Left kidney (tissue), 2 donors: ENCODE measurements around the gene NELFA. TPM values are rescaled to one million over a fixed set of nuclear protein-coding genes. Genes with fewer than 3 reads are reported as not detected.
"Not testable (repeated sequence)": the region's sequence is repeated elsewhere in the genome, so short reads cannot be mapped to it uniquely, and the experiment has no call there.

Experiments used
- DNase-seq: peaks from one replicate; pipeline ENCODE4 v3.0.0-alpha.2; 2013
- polyA plus RNA-seq: library from polyadenylated mRNA; unstranded; fragments of 120-200 nt; gene quantifications from one replicate; pipeline ENCODE4 v1.2.1, GENCODE V29; 2013; ENCODE audit not compliant: insufficient read length

The NELFA gene
- polyA plus RNA-seq, 1 donor = 29.7 TPM

- DNase-seq = peak; percentile 66
These were observed 32.7 kb upstream of the NELFA start for GRCh38 chr4:2041239-2042130.

GRCh38 chr4:2040391-2041238 lies 31.8 kb upstream of the NELFA start:
- DNase-seq = no peak

- DNase-seq = no peak
These were observed 28.1 kb upstream of the NELFA start for GRCh38 chr4:2036866-2037265.

- no peak for DNase-seq
These were observed 27.6 kb upstream of the NELFA start for GRCh38 chr4:2036327-2036726.

GRCh38 chr4:2031161-2031560 lies 22.4 kb upstream of the NELFA start:
- not testable (repeated sequence) for DNase-seq

GRCh38 chr4:2027120-2027519 lies 18.3 kb upstream of the NELFA start:
- DNase-seq = not testable (repeated sequence)

GRCh38 chr4:2025817-2026216 lies 17.0 kb upstream of the NELFA start:
- DNase-seq = no peak

- DNase-seq = no peak
These were observed 15.9 kb upstream of the NELFA start for GRCh38 chr4:2024683-2025082.

GRCh38 chr4:2021358-2022018 lies 12.7 kb upstream of the NELFA start:
- not testable (repeated sequence) for DNase-seq

GRCh38 chr4:2015008-2015407 lies 6.2 kb upstream of the NELFA start:
- DNase-seq = no peak

GRCh38 chr4:2011583-2011982 lies 2.8 kb upstream of the NELFA start:
- DNase-seq = no peak

- DNase-seq = peak; percentile 27
These were observed 968 bp upstream of the NELFA start for GRCh38 chr4:2009651-2010233.

GRCh38 chr4:2008671-2008920 lies 178 bp downstream of the NELFA start:
- no peak for DNase-seq

GRCh38 chr4:2007804-2008670 lies 737 bp downstream of the NELFA start:
- peak; percentile 22 for DNase-seq

- no peak for DNase-seq
These were observed 1.7 kb downstream of the NELFA start for GRCh38 chr4:2006956-2007653.

GRCh38 chr4:2006367-2006766 lies 2.4 kb downstream of the NELFA start:
- no peak for DNase-seq

GRCh38 chr4:2003361-2003760 lies 5.4 kb downstream of the NELFA start:
- DNase-seq = not testable (repeated sequence)

GRCh38 chr4:1999308-1999707 lies 9.5 kb downstream of the NELFA start:
- DNase-seq = not testable (repeated sequence)

GRCh38 chr4:1998296-1998695 lies 10.5 kb downstream of the NELFA start:
- no peak for DNase-seq

GRCh38 chr4:1997712-1998111 lies 11.1 kb downstream of the NELFA start:
- DNase-seq = no peak
